CD4-positive, alpha-beta T cell (primary cell): ENCODE measurements around the gene EPC2. TPM values are rescaled to one million over a fixed set of nuclear protein-coding genes. Genes with fewer than 3 reads are reported as not detected.

Experiments used
- ATAC-seq: fragments of 200-7000 bp; cut with Tn5 transposase; one replicate; pipeline ENCODE4 v1.10.0; 2022; ENCODE audit warnings: mild to moderate bottlenecking; ENCODE audit not compliant: poor library complexity
- CTCF ChIA-PET: fragments of 350-600 bp; sonication (Branson Sonifier 250); formaldehyde crosslinking; loops from one replicate; lab custom pipeline; 2021; ENCODE audit warnings: antibody characterized with exemption, inconsistent platforms; lab: Charles Lee
- POLR2A ChIA-PET: fragments of 350-600 bp; sonication (Branson Sonifier 250); formaldehyde crosslinking; loops from one replicate; lab custom pipeline; 2021; ENCODE audit warnings: antibody characterized with exemption, inconsistent platforms; lab: Charles Lee
- DNase-seq, 14 experiments: peaks; one replicate each; pipeline ENCODE4 v3.0.0-alpha.2; 2013 to 2020; ENCODE audit warnings: mixed read lengths in 2 of 14
- H3K27ac ChIP-seq, 2 donors: one replicate each; pipeline versions ENCODE4 v1.5.1 to v1.7.0; 2013; ENCODE audit warnings: low read length in 2 of 2, low read depth in 1 of 2, mild to moderate bottlenecking in 1 of 2
- H3K27me3 ChIP-seq, 2 experiments: 1 replicate in 1 of 2; 2 replicates in 1 of 2; pipeline versions ENCODE4 v1.6.1 to v1.7.0; 2013; ENCODE audit warnings: low read length in 2 of 2, control low read depth in 1 of 2, mild to moderate bottlenecking in 1 of 2, moderate library complexity in 1 of 2; ENCODE audit not compliant: insufficient read depth in 2 of 2, control insufficient read depth in 1 of 2
- H3K36me3 ChIP-seq: one replicate; pipeline ENCODE4 v1.6.1; 2013; ENCODE audit warnings: low read length, control low read depth; ENCODE audit not compliant: insufficient read depth
- H3K4me1 ChIP-seq: one replicate; pipeline ENCODE4 v1.6.1; 2013; ENCODE audit warnings: low read length, control low read depth; ENCODE audit not compliant: insufficient read depth
- H3K4me3 ChIP-seq: one replicate; pipeline ENCODE4 v1.5.1; 2013; ENCODE audit warnings: mild to moderate bottlenecking, low read length, moderate library complexity
- H3K9me3 ChIP-seq, 2 experiments: 1 replicate in 1 of 2; 2 replicates in 1 of 2; pipeline versions ENCODE4 v1.6.1 to v1.7.0; 2013; ENCODE audit warnings: low read length in 2 of 2, mild to moderate bottlenecking in 2 of 2, control low read depth in 1 of 2, moderate library complexity in 1 of 2; ENCODE audit not compliant: control insufficient read depth in 1 of 2, insufficient read depth in 1 of 2
- H3K27ac Mint-ChIP-seq: one replicate; pipeline ENCODE4 v1.8.0; 2020; ENCODE audit warnings: mixed read lengths
- H3K27me3 Mint-ChIP-seq: one replicate; pipeline ENCODE4 v1.8.0; 2021; ENCODE audit warnings: mixed read lengths
- H3K36me3 Mint-ChIP-seq: one replicate; pipeline ENCODE4 v1.8.0; 2021; ENCODE audit warnings: low read depth, mixed read lengths
- H3K4me1 Mint-ChIP-seq: one replicate; pipeline ENCODE4 v1.8.0; 2021; ENCODE audit warnings: low read depth, mixed read lengths
- H3K4me3 Mint-ChIP-seq: one replicate; pipeline ENCODE4 v1.8.0; 2020; ENCODE audit warnings: mild to moderate bottlenecking, mixed read lengths
- H3K9me3 Mint-ChIP-seq: one replicate; pipeline ENCODE4 v1.8.0; 2020; ENCODE audit warnings: mixed read lengths
- CTCF ChIP-seq: fragments of 200-600 bp; IDR thresholded peaks from one replicate; pipeline ENCODE4 v1.8.0; 2022; ENCODE audit warnings: antibody characterized with exemption, mild to moderate bottlenecking
- intact Hi-C, 2 experiments: fragments of 100-400 bp; cut with DNase I in 1 of 2; cut with micrococcal nuclease in 1 of 2; formaldehyde crosslinking; loops; one replicate each; pipeline versions ENCODE4 v1.15.1 to v1.9.0; 2023 to 2025; cut with DNase I, micrococcal nuclease
- total RNA-seq, 174 experiments: library from RNA in 2 of 174; stranded (reverse) in 2 of 174; gene quantifications; one replicate each; pipeline ENCODE4 v1.2.3 and lab custom pipeline; 2021 to 2026

The EPC2 gene
- total RNA-seq, 2 experiments from 2014 or later, result 79.6 to 85.5 TPM

GRCh38 chr2:148739454-148740105 lies 95.0 kb downstream of the EPC2 start:
- peak; percentile 14 for ATAC-seq
- peak overlapping the region; percentile 22 for H3K27ac Mint-ChIP-seq
- peaks cover 80% of the 10 kb centered on the region for H3K4me1 Mint-ChIP-seq
- no peaks in the 10 kb centered on the region for H3K27me3 Mint-ChIP-seq
- no peak for TF ChIP-seq CTCF
- H3K4me3 Mint-ChIP-seq, result peak overlapping the region; percentile 26
- H3K9me3 ChIP-seq, result no peaks in the 10 kb centered on the region
- no peak for DNase-seq
- H3K36me3 ChIP-seq, result no peaks in the 10 kb centered on the region
- intact Hi-C loops, result no loop called here
- peaks cover 12% of the 10 kb centered on the region for H3K36me3 Mint-ChIP-seq
- no peak overlapping the region for H3K27ac ChIP-seq
- CTCF ChIA-PET, result interaction anchor here (0.6 to 1.4 kb wide), 4 partner anchors 31 to 135 kb away, joined by 3 read pairs; no protein-coding TSS in a partner anchor
- H3K4me3 ChIP-seq, result no peak overlapping the region
- POLR2A ChIA-PET, result interaction anchor here (0.7 to 2.2 kb wide), 2 partner anchors 94 to 848 kb away, joined by 3 to 15 read pairs; partner anchors contain the start of gene EPC2
- no peaks in the 10 kb centered on the region for H3K27me3 ChIP-seq
- H3K9me3 Mint-ChIP-seq, result no peaks in the 10 kb centered on the region
- H3K4me1 ChIP-seq, result peaks cover 9% of the 10 kb centered on the region

- CTCF ChIA-PET, result no interaction called here
- H3K4me1 Mint-ChIP-seq, result peaks cover 85% of the 10 kb centered on the region
Measured at GRCh38 chr2:148742373-148742772, 97.8 kb downstream of the EPC2 start.

GRCh38 chr2:148745151-148745851 lies 100.8 kb downstream of the EPC2 start:
- H3K9me3 Mint-ChIP-seq, result no peaks in the 10 kb centered on the region
- Histone ChIP-seq H3K27ac (no peak overlapping the region), H3K4me3 (no peak overlapping the region), H3K27me3 (no peaks in the 10 kb centered on the region), H3K4me1 (no peaks in the 10 kb centered on the region), H3K9me3 (no peaks in the 10 kb centered on the region), H3K36me3 (peaks cover 21% of the 10 kb centered on the region)
- H3K36me3 Mint-ChIP-seq, result peaks cover 40% of the 10 kb centered on the region
- ChIA-PET POLR2A (interaction anchor here (0.9 kb wide), 1 partner anchor 218 kb away, joined by 3 read pairs; no protein-coding TSS in a partner anchor), CTCF (no interaction called here)
- no peak for TF ChIP-seq CTCF
- DNase-seq (no peak), ATAC-seq (no peak)
- H3K27me3 Mint-ChIP-seq, result no peaks in the 10 kb centered on the region
- intact Hi-C loops, result no loop called here
- H3K4me3 Mint-ChIP-seq, result no peak overlapping the region
- H3K4me1 Mint-ChIP-seq, result peaks cover 72% of the 10 kb centered on the region
- H3K27ac Mint-ChIP-seq, result no peak overlapping the region

More at GRCh38 chr2:148742373-148742772, 97.8 kb downstream of the EPC2 start:
- H3K4me3 ChIP-seq, result no peak overlapping the region
- no peaks in the 10 kb centered on the region for H3K9me3 ChIP-seq
- H3K4me1 ChIP-seq, result peaks cover 7% of the 10 kb centered on the region
- peaks cover 10% of the 10 kb centered on the region for H3K36me3 ChIP-seq
- Mint-ChIP-seq H3K4me3 (no peak overlapping the region), H3K36me3 (peaks cover 29% of the 10 kb centered on the region), H3K27me3 (no peaks in the 10 kb centered on the region), H3K27ac (no peak overlapping the region), H3K9me3 (no peaks in the 10 kb centered on the region)
- no peak for TF ChIP-seq CTCF
- intact Hi-C loops, result no loop called here
- ATAC-seq, result no peak
- no peak overlapping the region for H3K27ac ChIP-seq
- POLR2A ChIA-PET, result no interaction called here
- DNase-seq, result no peak
- no peaks in the 10 kb centered on the region for H3K27me3 ChIP-seq
